Neural crest cell (in vitro differentiated cells): ENCODE measurements around the gene PCNX1. TPM values are rescaled to one million over a fixed set of nuclear protein-coding genes. Genes with fewer than 3 reads are reported as not detected.
A peak's percentile ranks its signal among the peaks of the same experiment; 100 is the strongest.

Experiments
- DNase-seq: peaks from one replicate; pipeline ENCODE4 v3.0.0; 2021; ENCODE audit warnings: low read depth, mixed read lengths, low spot score
- H3K27ac Mint-ChIP-seq: one replicate; pipeline ENCODE4 v1.8.0; 2021; ENCODE audit warnings: mild to moderate bottlenecking, mixed read lengths; ENCODE audit not compliant: unreplicated experiment
- H3K27me3 Mint-ChIP-seq: 2 replicates; pipeline ENCODE4 v1.8.0; 2021; ENCODE audit warnings: low read depth, mild to moderate bottlenecking, mixed read lengths
- H3K36me3 Mint-ChIP-seq: 2 replicates; pipeline ENCODE4 v1.8.0; 2021; ENCODE audit warnings: low read depth, mild to moderate bottlenecking, mixed read lengths
- H3K4me1 Mint-ChIP-seq: 2 replicates; pipeline ENCODE4 v1.8.0; 2021; ENCODE audit warnings: mixed read lengths
- H3K4me3 Mint-ChIP-seq: one replicate; pipeline ENCODE4 v1.8.0; 2021; ENCODE audit warnings: mild to moderate bottlenecking, mixed read lengths
- H3K9me3 Mint-ChIP-seq: 2 replicates; pipeline ENCODE4 v1.8.0; 2021; ENCODE audit warnings: mixed read lengths
- total RNA-seq: library from RNA; stranded (reverse); gene quantifications from 2 replicates; pipeline ENCODE4 v1.2.1, GENCODE V29; 2021
- TF ChIP-seq, protein P1 (sequence below): fragments of 200-600 bp; sonication (generic); conservative IDR thresholded peaks from 2 replicates; pipeline ENCODE4 v1.5.0; 2021; ENCODE audit warnings: antibody characterized with exemption, mild to moderate bottlenecking

The PCNX1 gene
- total RNA-seq, 1 donor from 2014 or later, result 50.3 TPM

DNA sequence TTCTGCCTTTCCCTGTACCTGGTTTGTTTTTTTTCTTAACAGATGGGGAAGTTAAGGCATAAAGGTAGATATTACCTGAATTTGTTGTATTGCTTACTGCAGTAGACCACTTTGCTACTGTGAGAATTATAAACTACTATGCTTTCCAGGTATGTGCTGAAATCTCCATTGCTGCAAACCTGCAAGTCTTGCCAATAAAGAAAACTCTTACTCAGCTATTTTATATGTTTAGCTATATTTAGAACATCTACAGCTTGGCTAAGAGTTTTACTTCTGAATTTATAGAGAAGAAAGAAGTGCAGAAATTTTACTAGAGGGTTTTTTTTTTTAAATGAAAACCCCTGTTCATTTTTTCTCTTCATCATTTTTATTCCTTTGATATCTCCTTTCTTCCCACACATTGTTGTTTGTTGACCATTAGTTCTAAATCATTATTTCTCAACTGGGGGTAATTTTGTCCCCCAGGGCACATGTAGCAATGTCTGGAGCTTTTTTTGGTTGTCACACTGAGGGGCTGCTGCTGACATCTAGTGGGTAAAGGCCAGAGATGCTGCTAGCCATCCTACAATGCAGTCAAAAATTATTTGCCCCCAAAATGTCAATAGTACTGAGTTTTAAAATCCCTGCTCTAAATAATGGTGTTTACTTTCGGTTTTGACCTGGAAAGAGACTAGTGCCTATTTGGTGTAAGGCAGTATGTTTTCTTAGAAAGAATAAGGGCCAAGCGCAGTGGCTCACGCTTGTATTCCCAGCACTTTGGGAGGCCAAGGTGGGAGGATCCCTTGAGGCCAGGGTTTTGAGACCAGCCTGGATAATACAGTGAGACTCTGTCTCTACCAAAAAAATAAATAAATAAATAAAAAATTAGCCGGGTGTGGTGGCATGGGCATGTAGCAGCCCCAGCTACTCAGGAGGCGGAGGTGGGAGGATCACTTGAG is 48.6 kb downstream of the PCNX1 start:
- TF ChIP-seq, protein P1, sequence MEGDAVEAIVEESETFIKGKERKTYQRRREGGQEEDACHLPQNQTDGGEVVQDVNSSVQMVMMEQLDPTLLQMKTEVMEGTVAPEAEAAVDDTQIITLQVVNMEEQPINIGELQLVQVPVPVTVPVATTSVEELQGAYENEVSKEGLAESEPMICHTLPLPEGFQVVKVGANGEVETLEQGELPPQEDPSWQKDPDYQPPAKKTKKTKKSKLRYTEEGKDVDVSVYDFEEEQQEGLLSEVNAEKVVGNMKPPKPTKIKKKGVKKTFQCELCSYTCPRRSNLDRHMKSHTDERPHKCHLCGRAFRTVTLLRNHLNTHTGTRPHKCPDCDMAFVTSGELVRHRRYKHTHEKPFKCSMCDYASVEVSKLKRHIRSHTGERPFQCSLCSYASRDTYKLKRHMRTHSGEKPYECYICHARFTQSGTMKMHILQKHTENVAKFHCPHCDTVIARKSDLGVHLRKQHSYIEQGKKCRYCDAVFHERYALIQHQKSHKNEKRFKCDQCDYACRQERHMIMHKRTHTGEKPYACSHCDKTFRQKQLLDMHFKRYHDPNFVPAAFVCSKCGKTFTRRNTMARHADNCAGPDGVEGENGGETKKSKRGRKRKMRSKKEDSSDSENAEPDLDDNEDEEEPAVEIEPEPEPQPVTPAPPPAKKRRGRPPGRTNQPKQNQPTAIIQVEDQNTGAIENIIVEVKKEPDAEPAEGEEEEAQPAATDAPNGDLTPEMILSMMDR, result peak; percentile 57
- Mint-ChIP-seq H3K27me3 (no peaks in the 10 kb centered on the region), H3K36me3 (peaks cover 19% of the 10 kb centered on the region), H3K27ac (no peak overlapping the region), H3K4me1 (no peaks in the 10 kb centered on the region), H3K4me3 (no peak overlapping the region), H3K9me3 (peaks cover 2% of the 10 kb centered on the region)
- no peak for DNase-seq

- no peak for DNase-seq
- H3K4me1 Mint-ChIP-seq, result no peaks in the 10 kb centered on the region
- TF ChIP-seq, protein P1, result no peak
- H3K4me3 Mint-ChIP-seq, result no peak overlapping the region
- peaks cover 16% of the 10 kb centered on the region for H3K36me3 Mint-ChIP-seq
- H3K27me3 Mint-ChIP-seq, result no peaks in the 10 kb centered on the region
- H3K27ac Mint-ChIP-seq, result no peak overlapping the region
- H3K9me3 Mint-ChIP-seq, result peaks cover 2% of the 10 kb centered on the region
Observed at GRCh38 chr14:70956511-70956910, 49.3 kb downstream of the PCNX1 start.

DNA sequence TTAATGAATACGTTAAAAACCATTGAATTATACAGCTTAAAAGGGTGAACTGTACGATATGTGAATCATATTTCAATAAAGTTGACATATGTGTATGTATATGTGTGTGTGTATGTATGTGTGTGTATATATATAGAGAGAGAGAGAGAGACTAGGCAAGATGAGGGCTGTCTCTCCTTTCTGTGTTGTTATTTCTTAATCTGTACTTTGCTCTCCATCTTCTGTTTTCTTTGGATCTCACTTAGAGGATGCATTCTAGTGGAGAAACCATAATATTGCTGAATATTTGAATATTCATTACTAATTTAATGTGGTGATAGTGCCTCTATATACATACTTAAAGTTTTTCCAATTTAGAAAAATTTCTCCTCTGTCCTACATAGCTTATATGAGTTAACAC is 50.5 kb downstream of the PCNX1 start:
- Mint-ChIP-seq H3K4me3 (no peak overlapping the region), H3K27me3 (no peaks in the 10 kb centered on the region), H3K36me3 (peaks cover 14% of the 10 kb centered on the region), H3K4me1 (no peaks in the 10 kb centered on the region), H3K27ac (no peak overlapping the region), H3K9me3 (peaks cover 2% of the 10 kb centered on the region)
- DNase-seq, result no peak
- TF ChIP-seq, protein P1, result no peak

DNA sequence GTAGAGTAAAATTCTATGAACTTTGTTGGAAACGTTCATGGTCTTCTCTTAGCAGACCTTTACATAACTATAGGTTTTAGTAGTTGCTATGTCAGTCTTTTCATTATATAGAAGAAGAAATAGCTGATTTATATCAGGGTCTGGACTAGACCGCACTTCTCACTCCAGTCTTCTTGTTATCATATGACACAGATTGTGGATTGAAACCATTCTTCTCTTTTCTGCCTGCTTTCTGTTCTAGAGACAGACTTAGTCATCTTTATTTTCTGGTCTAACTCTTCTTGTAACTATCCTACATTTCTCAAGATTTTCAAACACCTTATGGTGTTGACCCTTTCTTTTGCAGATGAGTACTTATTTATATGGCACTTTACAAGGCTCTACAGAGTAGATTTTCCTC is 55.7 kb downstream of the PCNX1 start:
- no peak for DNase-seq
- no peaks in the 10 kb centered on the region for H3K4me1 Mint-ChIP-seq
- no peak overlapping the region for H3K4me3 Mint-ChIP-seq
- TF ChIP-seq, protein P1, result no peak
- peaks cover 11% of the 10 kb centered on the region for H3K36me3 Mint-ChIP-seq
- no peaks in the 10 kb centered on the region for H3K27me3 Mint-ChIP-seq
- H3K9me3 Mint-ChIP-seq, result peaks cover 2% of the 10 kb centered on the region
- H3K27ac Mint-ChIP-seq, result no peak overlapping the region

GRCh38 chr14:70964492-70964891 is 57.2 kb downstream of the PCNX1 start:
- TF ChIP-seq, protein P1, result no peak
- Mint-ChIP-seq H3K4me1 (no peaks in the 10 kb centered on the region), H3K27me3 (no peaks in the 10 kb centered on the region), H3K9me3 (no peaks in the 10 kb centered on the region), H3K27ac (no peak overlapping the region), H3K4me3 (no peak overlapping the region), H3K36me3 (peaks cover 8% of the 10 kb centered on the region)
- no peak for DNase-seq
